ENCODE measurements around the gene MTO1.
"Not testable (repeated sequence)": the region's sequence is repeated elsewhere in the genome, so short reads cannot be mapped to it uniquely, and the experiment has no call there.

The MTO1 gene

DNA sequence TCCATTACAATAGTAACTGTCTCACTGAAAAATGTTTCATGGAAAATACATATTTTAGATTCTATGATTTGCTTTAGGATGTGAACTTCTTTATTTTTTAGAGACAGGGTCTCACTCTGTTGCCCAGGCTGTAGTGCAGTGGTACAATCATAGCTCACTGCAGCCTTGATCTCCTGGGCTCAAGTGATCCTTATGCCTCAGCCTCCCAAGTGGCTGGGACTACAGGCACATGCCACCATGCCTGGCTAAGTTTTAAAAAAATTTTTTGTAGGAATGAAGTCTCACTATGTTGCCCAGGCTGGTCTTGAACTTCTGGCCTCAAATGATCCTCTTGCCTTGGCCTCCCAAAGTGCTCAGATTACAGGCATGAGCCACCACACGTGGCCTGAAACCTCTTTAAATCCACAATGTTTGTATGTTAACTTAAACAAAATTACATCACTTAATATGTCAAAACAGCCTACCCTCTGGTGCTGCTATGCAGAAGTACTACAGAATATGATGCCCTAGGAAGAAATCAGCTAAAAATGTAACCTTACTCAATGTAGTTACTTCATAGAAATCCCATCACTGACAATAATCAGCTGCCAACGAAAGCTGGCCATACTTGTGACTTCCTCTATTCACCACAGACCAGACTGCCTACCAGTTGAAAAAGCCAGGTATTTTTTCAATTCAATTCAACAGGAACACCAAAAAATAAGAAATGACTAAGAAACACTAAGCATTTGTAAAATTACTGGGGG lies 41.7 kb downstream of the MTO1 start:
- TF ChIP-seq, protein P1, sequence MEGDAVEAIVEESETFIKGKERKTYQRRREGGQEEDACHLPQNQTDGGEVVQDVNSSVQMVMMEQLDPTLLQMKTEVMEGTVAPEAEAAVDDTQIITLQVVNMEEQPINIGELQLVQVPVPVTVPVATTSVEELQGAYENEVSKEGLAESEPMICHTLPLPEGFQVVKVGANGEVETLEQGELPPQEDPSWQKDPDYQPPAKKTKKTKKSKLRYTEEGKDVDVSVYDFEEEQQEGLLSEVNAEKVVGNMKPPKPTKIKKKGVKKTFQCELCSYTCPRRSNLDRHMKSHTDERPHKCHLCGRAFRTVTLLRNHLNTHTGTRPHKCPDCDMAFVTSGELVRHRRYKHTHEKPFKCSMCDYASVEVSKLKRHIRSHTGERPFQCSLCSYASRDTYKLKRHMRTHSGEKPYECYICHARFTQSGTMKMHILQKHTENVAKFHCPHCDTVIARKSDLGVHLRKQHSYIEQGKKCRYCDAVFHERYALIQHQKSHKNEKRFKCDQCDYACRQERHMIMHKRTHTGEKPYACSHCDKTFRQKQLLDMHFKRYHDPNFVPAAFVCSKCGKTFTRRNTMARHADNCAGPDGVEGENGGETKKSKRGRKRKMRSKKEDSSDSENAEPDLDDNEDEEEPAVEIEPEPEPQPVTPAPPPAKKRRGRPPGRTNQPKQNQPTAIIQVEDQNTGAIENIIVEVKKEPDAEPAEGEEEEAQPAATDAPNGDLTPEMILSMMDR (IDR thresholded peaks at IDR 0.05; ENCODE audit: borderline replicate concordance, control extremely low read depth, extremely low read depth, insufficient read depth, missing control alignments): no peak
- no peak for DNase-seq (ENCODE audit: low spot score)
- in situ Hi-C loops (cut with MboI; ENCODE audit: low sequenced_read_pairs, unreplicated experiment): no loop called here

GRCh38 chr6:73504160-73504559 lies 42.6 kb downstream of the MTO1 start:
- no peak for DNase-seq (ENCODE audit: low spot score)
- TF ChIP-seq, protein P1 (IDR thresholded peaks at IDR 0.05; ENCODE audit: borderline replicate concordance, control extremely low read depth, extremely low read depth, insufficient read depth, missing control alignments): no peak
- in situ Hi-C loops (cut with MboI; ENCODE audit: low sequenced_read_pairs, unreplicated experiment): no loop called here

DNA sequence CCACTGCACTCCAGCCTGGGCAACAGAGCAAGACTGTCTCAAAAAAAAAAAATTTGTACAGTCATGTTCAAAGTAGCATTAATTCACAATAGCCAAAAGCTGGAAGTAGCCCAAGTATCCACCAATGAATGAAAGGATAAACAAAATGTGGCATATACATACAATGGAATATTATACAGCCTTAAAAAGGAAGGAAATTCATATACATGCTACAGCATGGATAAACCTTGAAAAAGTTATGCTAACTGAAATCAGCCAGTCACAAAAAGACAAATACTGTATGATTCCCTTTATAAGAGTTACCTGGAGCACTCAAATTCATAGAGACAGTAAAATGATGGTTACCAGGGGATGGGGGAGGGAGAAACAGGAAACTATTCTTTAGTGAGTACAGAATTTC lies 43.6 kb downstream of the MTO1 start:
- no peak for DNase-seq (ENCODE audit: low spot score)
- TF ChIP-seq, protein P1 (IDR thresholded peaks at IDR 0.05; ENCODE audit: borderline replicate concordance, control extremely low read depth, extremely low read depth, insufficient read depth, missing control alignments): no peak
- in situ Hi-C loops (cut with MboI; ENCODE audit: low sequenced_read_pairs, unreplicated experiment): no loop called here

DNA sequence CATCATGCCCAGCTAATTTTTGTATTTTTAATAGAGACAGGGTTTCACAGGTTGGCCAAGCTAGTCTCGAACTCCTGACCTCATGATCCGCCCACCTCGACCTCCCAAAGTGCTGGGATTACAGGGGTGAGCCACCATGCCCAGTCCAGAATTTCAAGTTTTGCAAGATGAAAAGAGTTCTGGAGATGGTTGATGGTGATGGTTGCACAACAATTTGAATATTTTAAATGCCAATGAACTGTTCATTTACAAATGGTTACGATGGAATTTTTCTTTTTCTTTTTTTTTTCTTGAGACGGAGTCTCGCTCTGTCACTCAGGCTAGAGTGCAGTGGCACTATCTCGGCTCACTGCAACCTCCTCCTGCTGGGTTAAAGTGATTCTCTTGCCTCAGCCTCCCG lies 44.2 kb downstream of the MTO1 start:
- in situ Hi-C loops (cut with MboI; ENCODE audit: low sequenced_read_pairs, unreplicated experiment); DNase-seq (ENCODE audit: low spot score): not testable (repeated sequence)

DNA sequence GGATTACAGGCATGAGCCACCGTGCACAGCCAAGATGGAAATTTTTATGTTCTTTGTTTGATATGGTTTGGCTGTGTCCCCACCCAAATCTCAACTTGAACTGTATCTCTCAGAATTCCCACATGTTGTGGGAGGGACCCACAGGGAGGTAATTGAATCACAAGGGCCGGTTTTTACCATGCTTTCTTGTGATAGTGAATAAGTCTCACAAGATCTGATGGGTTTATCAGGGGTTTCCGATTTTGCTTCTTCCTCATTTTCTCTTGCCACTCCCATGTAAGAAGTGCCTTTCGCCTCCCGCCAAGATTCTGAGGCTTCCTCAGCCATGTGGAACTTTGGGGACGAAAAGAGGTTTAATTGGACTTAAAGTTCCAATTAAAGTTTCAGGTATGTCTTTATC lies 44.7 kb downstream of the MTO1 start:
- TF ChIP-seq, protein P1 (IDR thresholded peaks at IDR 0.05; ENCODE audit: borderline replicate concordance, control extremely low read depth, extremely low read depth, insufficient read depth, missing control alignments): no peak
- in situ Hi-C loops (cut with MboI; ENCODE audit: low sequenced_read_pairs, unreplicated experiment): no loop called here
- no peak for DNase-seq (ENCODE audit: low spot score)

DNA sequence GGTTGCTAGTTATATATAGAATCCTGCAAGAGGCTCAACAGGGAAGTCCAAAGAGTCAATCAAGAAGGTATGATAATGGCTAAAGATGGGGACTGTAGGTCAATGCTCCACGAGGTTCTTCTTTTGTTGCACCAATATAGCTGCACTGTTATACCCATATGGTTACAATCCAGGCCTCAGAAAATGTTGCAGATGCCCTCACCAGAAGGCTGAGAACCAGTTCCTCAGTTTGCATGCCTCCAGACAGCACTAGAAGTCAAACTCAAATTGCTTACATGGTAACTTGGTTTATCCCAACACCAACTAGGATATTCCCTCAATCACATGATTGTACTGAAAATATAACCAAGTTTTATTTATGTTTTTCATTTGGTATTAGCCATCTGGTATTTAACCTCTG lies 47.2 kb downstream of the MTO1 start:
- TF ChIP-seq, protein P1 (IDR thresholded peaks at IDR 0.05; ENCODE audit: borderline replicate concordance, control extremely low read depth, extremely low read depth, insufficient read depth, missing control alignments): no peak
- in situ Hi-C loops (cut with MboI; ENCODE audit: low sequenced_read_pairs, unreplicated experiment): no loop called here
- no peak for DNase-seq (ENCODE audit: low spot score)

- TF ChIP-seq, protein P1 (IDR thresholded peaks at IDR 0.05; ENCODE audit: borderline replicate concordance, control extremely low read depth, extremely low read depth, insufficient read depth, missing control alignments): no peak
- no peak for DNase-seq (ENCODE audit: low spot score)
- in situ Hi-C loops (cut with MboI; ENCODE audit: low sequenced_read_pairs, unreplicated experiment): no loop called here
Measured at GRCh38 chr6:73509851-73510250, 48.3 kb downstream of the MTO1 start.
